ENCODE data around the gene DSC3. TPM values are rescaled to one million over a fixed set of nuclear protein-coding genes. Genes with fewer than 3 reads are reported as not detected.
A peak's percentile ranks its signal among the peaks of the same experiment; 100 is the strongest.

The DSC3 gene
- total and polyA plus RNA-seq, 9 of the 15 experiments (the other 6 are each of a cell fraction or from before 2014, with no cell fraction given) = 0.01 to 0.40 (median 0.07) TPM

- TF ChIP-seq, protein P1, sequence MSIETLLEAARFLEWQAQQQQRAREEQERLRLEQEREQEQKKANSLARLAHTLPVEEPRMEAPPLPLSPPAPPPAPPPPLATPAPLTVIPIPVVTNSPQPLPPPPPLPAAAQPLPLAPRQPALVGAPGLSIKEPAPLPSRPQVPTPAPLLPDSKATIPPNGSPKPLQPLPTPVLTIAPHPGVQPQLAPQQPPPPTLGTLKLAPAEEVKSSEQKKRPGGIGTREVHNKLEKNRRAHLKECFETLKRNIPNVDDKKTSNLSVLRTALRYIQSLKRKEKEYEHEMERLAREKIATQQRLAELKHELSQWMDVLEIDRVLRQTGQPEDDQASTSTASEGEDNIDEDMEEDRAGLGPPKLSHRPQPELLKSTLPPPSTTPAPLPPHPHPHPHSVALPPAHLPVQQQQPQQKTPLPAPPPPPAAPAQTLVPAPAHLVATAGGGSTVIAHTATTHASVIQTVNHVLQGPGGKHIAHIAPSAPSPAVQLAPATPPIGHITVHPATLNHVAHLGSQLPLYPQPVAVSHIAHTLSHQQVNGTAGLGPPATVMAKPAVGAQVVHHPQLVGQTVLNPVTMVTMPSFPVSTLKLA (conservative IDR thresholded peaks at IDR 0.05) = 0 out of 4 replicates have a peak, but pooled peaks of 1 of the 2 experiments have one; percentile 14
- TF ChIP-seq ARID1B (IDR thresholded peaks at IDR 0.05) = peak; percentile 74
- peak; percentile 26; the same call in 1 of the 2 replicates for TF ChIP-seq KLF16 (IDR thresholded peaks at IDR 0.05)
- TF ChIP-seq SPI1 (IDR thresholded peaks at IDR 0.05; ENCODE audit: borderline replicate concordance, low read depth, low read length) = no peak
- no peak for TF ChIP-seq L3MBTL2 (IDR thresholded peaks at IDR 0.05)
- TF ChIP-seq, protein P2, sequence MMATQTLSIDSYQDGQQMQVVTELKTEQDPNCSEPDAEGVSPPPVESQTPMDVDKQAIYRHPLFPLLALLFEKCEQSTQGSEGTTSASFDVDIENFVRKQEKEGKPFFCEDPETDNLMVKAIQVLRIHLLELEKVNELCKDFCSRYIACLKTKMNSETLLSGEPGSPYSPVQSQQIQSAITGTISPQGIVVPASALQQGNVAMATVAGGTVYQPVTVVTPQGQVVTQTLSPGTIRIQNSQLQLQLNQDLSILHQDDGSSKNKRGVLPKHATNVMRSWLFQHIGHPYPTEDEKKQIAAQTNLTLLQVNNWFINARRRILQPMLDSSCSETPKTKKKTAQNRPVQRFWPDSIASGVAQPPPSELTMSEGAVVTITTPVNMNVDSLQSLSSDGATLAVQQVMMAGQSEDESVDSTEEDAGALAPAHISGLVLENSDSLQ (IDR thresholded peaks at IDR 0.05) = 0 out of 2 replicates have a peak, but pooled peaks have one; percentile 11
- no peak for TF ChIP-seq YBX1 (IDR thresholded peaks at IDR 0.05)
- TF ChIP-seq ZNF384 (IDR thresholded peaks at IDR 0.05; ENCODE audit: low read depth, low read length) = peak; percentile 60; the same call in 1 of the 2 replicates
- peak; percentile 63 for TF ChIP-seq EGR1 (conservative IDR thresholded peaks at IDR 0.05)
- peak; percentile 66; the same call in 1 of the 2 replicates for TF ChIP-seq EHMT2 (IDR thresholded peaks at IDR 0.05)
- TF ChIP-seq DPF2 (IDR thresholded peaks at IDR 0.05) = peak; percentile 80
- peak; percentile 78 for TF ChIP-seq KLF1 (tag; IDR thresholded peaks at IDR 0.05)
- peak; percentile 28; the same call in 1 of the 2 replicates for TF ChIP-seq CBFA2T2 (conservative IDR thresholded peaks at IDR 0.05)
- TF ChIP-seq ETV6 (IDR thresholded peaks at IDR 0.05; ENCODE audit: borderline replicate concordance in 1 of 2, low read depth in 2 of 2, low read length in 1 of 2) = no peak
- TF ChIP-seq ETV6 (CRISPR knock-in tag; IDR thresholded peaks at IDR 0.05; ENCODE audit: borderline replicate concordance) = no peak
- TF ChIP-seq TRIM24 (IDR thresholded peaks at IDR 0.05) = peak in 1 of 2 experiments; percentile 34; a peak in 1 of 4 replicates
- 0 out of 2 replicates have a peak, but pooled peaks have one; percentile 21 for TF ChIP-seq CXXC5 (CRISPR knock-in tag; IDR thresholded peaks at IDR 0.05)
- TF ChIP-seq JUN (IDR thresholded peaks at IDR 0.05; ENCODE audit: borderline replicate concordance, low read depth, low read length) = peak; percentile 45; the same call in 1 of the 2 replicates
- no peak for TF ChIP-seq JUN (CRISPR knock-in tag; IDR thresholded peaks at IDR 0.05; ENCODE audit: borderline replicate concordance)
- TF ChIP-seq LEF1 (IDR thresholded peaks at IDR 0.05) = 0 out of 2 replicates have a peak, but pooled peaks have one; percentile 31
- peak; percentile 52 for TF ChIP-seq CBFA2T3 (IDR thresholded peaks at IDR 0.05)
- peak in 1 of 2 experiments; percentile 67; a peak in 2 of 4 replicates for TF ChIP-seq FOXA3 (CRISPR knock-in tag; conservative IDR thresholded peaks at IDR 0.05 in 1 of 2, IDR thresholded peaks at IDR 0.05 in 1 of 2)
- TF ChIP-seq SOX6 (IDR thresholded peaks at IDR 0.05) = 0 out of 2 replicates have a peak, but pooled peaks have one; percentile 31
- peak; percentile 90 for TF ChIP-seq FOSL1 (tag; conservative IDR thresholded peaks at IDR 0.05)
- peak; percentile 93 for TF ChIP-seq JUND (IDR thresholded peaks at IDR 0.05; ENCODE audit: borderline replicate concordance, low read depth, low read length)
- TF ChIP-seq JUND (tag; IDR thresholded peaks at IDR 0.05; ENCODE audit: borderline replicate concordance, low read depth, low read length) = peak; percentile 92; the same call in 2 of the 3 replicates
- no peak for TF ChIP-seq ATF1 (CRISPR knock-in tag; IDR thresholded peaks at IDR 0.05)
- TF ChIP-seq ATF1 (tag; IDR thresholded peaks at IDR 0.05) = peak; percentile 46
- TF ChIP-seq NFE2 (IDR thresholded peaks at IDR 0.05; ENCODE audit: low read depth) = peak; percentile 66
Observed at GRCh38 chr18:30987467-30988241, 54.9 kb downstream of the DSC3 start (continued).
